ENCODE results near the gene NSUN7.

DNA sequence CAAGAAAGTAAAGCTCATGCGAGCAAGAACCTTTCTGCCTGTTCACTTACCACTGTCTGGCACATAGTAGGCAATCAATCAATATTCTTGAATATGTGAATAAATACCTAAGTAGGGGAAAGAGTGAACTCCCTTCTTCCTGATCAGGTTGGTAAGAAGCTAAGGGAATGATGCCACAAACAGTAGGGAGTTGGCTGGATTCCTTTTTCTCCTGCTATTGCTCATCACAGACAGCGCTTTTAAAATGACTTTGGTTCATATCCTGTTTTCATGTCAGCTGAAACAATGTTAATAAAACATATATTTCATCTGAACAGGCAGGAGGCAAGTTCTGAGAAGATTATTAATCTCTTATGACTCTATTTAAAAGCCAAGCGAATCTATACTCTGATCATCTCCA, 99.2 kb downstream of the NSUN7 start:
- TF ChIP-seq, protein P1, sequence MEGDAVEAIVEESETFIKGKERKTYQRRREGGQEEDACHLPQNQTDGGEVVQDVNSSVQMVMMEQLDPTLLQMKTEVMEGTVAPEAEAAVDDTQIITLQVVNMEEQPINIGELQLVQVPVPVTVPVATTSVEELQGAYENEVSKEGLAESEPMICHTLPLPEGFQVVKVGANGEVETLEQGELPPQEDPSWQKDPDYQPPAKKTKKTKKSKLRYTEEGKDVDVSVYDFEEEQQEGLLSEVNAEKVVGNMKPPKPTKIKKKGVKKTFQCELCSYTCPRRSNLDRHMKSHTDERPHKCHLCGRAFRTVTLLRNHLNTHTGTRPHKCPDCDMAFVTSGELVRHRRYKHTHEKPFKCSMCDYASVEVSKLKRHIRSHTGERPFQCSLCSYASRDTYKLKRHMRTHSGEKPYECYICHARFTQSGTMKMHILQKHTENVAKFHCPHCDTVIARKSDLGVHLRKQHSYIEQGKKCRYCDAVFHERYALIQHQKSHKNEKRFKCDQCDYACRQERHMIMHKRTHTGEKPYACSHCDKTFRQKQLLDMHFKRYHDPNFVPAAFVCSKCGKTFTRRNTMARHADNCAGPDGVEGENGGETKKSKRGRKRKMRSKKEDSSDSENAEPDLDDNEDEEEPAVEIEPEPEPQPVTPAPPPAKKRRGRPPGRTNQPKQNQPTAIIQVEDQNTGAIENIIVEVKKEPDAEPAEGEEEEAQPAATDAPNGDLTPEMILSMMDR (IDR thresholded peaks at IDR 0.05): no peak
- TF ChIP-seq POLR2A (IDR thresholded peaks at IDR 0.05): no peak
- TF ChIP-seq EP300 (IDR thresholded peaks at IDR 0.05): no peak

Measured in gastroesophageal sphincter (tissue), 3 donors.